Measurements from ENCODE around the gene ATP2C2. TPM values are rescaled to one million over a fixed set of nuclear protein-coding genes. Genes with fewer than 3 reads are reported as not detected.

ATP2C2 gene
- total RNA-seq, 4 donors from 2014 or later, result 51.7 to 133 (median 57.7) TPM

DNA sequence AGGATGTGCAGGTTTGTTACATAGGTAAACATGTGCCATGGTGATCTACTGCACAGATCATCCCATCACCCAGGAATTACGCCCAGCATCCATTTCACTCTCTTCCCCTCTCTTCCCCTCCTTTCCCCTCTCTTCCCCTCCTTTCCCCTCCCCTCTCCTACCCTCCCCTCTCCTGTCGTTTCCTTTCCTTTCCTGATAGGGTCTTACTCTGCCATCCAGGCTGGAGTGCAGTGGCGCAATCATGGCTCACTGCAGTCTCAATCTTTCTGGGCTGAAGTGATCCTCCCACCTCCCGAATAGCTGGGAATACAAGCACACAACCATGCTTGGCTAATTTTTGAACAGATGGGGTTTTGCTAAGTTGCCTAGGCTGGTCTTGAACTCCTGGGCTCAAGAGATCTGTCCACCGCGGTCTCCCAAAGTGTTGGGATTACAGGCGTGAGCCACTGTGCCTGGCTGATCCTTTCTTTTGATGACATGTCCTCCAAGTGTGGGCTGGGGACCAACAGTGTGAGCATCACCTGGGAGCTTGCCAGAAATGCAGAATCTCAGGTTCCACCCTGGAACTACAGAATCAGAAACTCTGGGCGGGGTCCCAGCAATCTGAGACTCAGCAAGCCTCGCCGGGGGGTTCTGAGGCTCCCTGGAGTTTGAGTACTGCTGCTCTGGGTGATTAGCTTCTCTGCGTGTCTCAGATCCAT is 10.8 kb downstream of the ATP2C2 start:
- intact Hi-C loops (cut with DNase I; ENCODE audit: low total_unique reads), result no loop called here
- 68 to 69% methylated on average over 11 of the region's 11 CpGs for WGBS, 2 donors
- H3K4me3 ChIP-seq (ENCODE audit: low read depth, poor library complexity, severe bottlenecking), result no peak overlapping the region
- no peak for DNase-seq (ENCODE audit: low spot score in 2 of 2)
- TF ChIP-seq, protein P1, sequence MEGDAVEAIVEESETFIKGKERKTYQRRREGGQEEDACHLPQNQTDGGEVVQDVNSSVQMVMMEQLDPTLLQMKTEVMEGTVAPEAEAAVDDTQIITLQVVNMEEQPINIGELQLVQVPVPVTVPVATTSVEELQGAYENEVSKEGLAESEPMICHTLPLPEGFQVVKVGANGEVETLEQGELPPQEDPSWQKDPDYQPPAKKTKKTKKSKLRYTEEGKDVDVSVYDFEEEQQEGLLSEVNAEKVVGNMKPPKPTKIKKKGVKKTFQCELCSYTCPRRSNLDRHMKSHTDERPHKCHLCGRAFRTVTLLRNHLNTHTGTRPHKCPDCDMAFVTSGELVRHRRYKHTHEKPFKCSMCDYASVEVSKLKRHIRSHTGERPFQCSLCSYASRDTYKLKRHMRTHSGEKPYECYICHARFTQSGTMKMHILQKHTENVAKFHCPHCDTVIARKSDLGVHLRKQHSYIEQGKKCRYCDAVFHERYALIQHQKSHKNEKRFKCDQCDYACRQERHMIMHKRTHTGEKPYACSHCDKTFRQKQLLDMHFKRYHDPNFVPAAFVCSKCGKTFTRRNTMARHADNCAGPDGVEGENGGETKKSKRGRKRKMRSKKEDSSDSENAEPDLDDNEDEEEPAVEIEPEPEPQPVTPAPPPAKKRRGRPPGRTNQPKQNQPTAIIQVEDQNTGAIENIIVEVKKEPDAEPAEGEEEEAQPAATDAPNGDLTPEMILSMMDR (IDR thresholded peaks at IDR 0.05), result no peak
- no peak for TF ChIP-seq POLR2A (IDR thresholded peaks at IDR 0.05)

DNA sequence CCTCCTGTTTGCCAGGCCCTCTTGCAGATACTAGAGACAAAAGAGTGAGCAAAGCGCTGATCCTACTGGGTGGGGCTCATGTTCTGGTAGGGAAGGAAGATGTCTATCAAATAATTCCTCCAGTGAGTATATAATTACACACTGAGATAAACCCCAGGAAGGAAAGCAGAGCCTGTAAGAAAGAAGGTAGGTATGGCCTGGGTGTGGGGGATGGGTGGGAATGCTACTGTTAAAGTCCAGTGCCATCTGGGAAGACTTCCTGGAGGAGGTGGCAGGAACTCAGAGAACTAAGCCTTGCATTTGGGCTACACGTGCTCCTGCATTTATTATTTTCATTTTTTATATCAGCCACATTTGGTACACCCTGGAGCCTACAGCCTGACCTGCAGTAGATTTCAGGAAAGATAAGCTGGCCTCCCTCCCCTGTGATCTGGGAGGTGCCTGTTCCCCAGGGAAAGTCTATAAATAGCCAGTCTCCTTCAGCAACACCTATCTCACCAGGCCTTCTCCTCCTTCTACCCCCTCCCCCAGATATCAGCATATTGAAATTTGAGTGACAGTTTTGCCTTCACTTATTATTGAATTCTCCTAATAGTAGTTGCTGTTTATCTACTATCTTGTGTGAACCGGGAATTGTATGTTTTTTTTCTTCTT is 11.5 kb downstream of the ATP2C2 start:
- no peak for TF ChIP-seq POLR2A (IDR thresholded peaks at IDR 0.05)
- TF ChIP-seq, protein P1 (IDR thresholded peaks at IDR 0.05), result no peak
- H3K4me3 ChIP-seq (ENCODE audit: low read depth, poor library complexity, severe bottlenecking), result no peak overlapping the region
- intact Hi-C loops (cut with DNase I; ENCODE audit: low total_unique reads), result no loop called here
- DNase-seq (ENCODE audit: low spot score in 2 of 2), result no peak
- 33 to 38% methylated on average over 3 of the region's 3 CpGs for WGBS, 2 donors

DNA sequence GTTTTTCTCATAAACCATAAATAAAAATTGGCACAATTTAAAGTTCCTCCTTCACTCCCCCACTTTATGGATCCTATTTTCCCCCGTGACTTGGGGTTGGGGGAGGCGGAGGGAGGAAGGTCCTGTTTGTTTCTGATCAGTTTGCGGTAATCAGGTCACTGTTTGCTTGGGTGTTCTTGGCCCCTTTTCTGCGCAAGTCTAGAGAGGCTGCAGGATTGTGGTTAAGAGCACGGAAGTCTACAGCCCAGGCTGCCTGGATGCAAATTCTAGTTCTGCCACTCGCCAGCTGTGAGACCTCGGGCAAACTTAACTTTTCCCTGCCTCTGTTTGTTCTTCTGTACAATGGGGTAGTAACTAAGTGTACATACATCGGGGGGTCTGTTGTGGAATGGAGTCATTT is 12.1 kb downstream of the ATP2C2 start:
- no peak for TF ChIP-seq POLR2A (IDR thresholded peaks at IDR 0.05)
- TF ChIP-seq, protein P1 (IDR thresholded peaks at IDR 0.05), result no peak
- intact Hi-C loops (cut with DNase I; ENCODE audit: low total_unique reads), result no loop called here
- WGBS, 2 donors, result 52 to 57% methylated on average over 8 of the region's 8 CpGs

DNA sequence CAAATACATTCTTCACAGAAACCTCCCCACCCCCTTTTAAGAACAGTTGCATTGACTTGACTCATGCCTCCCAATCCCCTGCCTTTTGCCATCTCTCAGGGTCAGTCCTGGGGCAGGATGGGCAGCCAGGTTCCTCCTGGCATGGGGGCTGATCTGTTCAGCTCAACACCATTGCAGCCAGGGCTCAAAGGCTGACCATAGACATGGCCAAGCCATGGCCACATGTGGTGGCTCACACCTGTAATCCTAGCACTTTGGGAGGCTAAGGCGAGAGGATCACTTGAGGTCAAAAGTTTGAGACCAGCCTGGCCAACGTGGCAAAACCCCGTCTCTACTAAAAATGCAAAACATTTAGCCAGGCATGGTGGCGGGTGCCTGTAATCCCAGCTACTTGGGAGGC is 14.1 kb downstream of the ATP2C2 start:
- WGBS, 2 donors, result 92 to 93% methylated on average over 4 of the region's 4 CpGs
- DNase-seq (ENCODE audit: low spot score in 2 of 2), result no peak
- TF ChIP-seq POLR2A (IDR thresholded peaks at IDR 0.05), result no peak
- TF ChIP-seq, protein P1 (IDR thresholded peaks at IDR 0.05), result no peak
- intact Hi-C loops (cut with DNase I; ENCODE audit: low total_unique reads), result no loop called here
- no peak overlapping the region for H3K4me3 ChIP-seq (ENCODE audit: low read depth, poor library complexity, severe bottlenecking)

More for the DNA sequence above, 12.1 kb downstream of the ATP2C2 start:
- H3K4me3 ChIP-seq (ENCODE audit: low read depth, poor library complexity, severe bottlenecking), result no peak overlapping the region
- no peak for DNase-seq (ENCODE audit: low spot score in 2 of 2)

DNA sequence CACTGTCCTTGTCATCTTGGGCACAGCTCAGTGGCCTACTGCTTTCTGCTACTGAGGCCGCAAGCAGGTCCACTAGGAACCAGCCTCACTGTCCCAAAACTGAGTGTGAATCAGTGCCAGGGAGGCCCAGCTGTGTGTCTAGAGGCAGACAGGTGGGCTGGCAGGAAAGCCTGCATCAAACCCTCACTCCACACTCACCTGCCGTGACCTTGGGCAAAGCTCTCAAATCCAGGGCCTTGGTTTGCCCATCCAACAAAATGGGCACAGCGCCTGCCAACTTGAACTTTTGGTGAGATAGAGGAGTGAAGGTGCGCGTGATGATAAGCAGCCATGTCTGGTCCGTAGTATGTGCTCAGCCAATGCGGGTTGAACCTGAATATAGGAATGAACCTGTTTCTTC is 14.8 kb downstream of the ATP2C2 start:
- no peak for DNase-seq (ENCODE audit: low spot score in 2 of 2)
- intact Hi-C loops (cut with DNase I; ENCODE audit: low total_unique reads), result no loop called here
- no peak for TF ChIP-seq POLR2A (IDR thresholded peaks at IDR 0.05)
- TF ChIP-seq, protein P1 (IDR thresholded peaks at IDR 0.05), result no peak
- no peak overlapping the region for H3K4me3 ChIP-seq (ENCODE audit: low read depth, poor library complexity, severe bottlenecking)
- WGBS, 2 donors, result 95 to 97% methylated on average over 7 of the region's 7 CpGs
